Measurements from ENCODE around the gene SMIM1.

Gene SMIM1

GRCh38 chr1:3743826-3744225, 28.7 kb upstream of the SMIM1 start:
- no peak overlapping the region for H3K4me3 ChIP-seq (ENCODE audit: low read length)
- no peak for DNase-seq (ENCODE audit: low read depth)
- TF ChIP-seq, protein P1, sequence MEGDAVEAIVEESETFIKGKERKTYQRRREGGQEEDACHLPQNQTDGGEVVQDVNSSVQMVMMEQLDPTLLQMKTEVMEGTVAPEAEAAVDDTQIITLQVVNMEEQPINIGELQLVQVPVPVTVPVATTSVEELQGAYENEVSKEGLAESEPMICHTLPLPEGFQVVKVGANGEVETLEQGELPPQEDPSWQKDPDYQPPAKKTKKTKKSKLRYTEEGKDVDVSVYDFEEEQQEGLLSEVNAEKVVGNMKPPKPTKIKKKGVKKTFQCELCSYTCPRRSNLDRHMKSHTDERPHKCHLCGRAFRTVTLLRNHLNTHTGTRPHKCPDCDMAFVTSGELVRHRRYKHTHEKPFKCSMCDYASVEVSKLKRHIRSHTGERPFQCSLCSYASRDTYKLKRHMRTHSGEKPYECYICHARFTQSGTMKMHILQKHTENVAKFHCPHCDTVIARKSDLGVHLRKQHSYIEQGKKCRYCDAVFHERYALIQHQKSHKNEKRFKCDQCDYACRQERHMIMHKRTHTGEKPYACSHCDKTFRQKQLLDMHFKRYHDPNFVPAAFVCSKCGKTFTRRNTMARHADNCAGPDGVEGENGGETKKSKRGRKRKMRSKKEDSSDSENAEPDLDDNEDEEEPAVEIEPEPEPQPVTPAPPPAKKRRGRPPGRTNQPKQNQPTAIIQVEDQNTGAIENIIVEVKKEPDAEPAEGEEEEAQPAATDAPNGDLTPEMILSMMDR (IDR thresholded peaks at IDR 0.05; ENCODE audit: insufficient read depth, low read depth, low read length, missing control alignments) = no peak

DNA sequence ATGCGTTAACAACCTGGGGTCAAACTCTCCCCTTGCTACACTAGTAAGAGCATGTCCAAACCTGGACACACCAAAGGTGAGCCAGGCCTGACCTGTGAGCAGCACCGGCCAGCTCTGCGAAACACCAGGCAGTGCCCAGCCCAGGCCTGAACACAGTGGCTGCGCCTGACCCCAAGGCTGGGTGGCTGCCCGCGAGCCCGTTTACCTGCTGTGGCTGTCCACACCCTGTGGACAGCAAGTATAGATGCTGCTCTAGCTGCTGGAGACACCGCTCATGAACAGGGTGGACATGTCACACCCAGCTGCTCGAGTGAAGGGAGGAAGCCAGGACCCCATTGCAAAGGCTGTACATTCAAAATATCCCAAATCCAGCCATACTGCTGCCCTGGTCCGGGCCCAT, 27.9 kb upstream of the SMIM1 start:
- TF ChIP-seq, protein P1 (IDR thresholded peaks at IDR 0.05; ENCODE audit: insufficient read depth, low read depth, low read length, missing control alignments) = no peak
- no peak overlapping the region for H3K4me3 ChIP-seq (ENCODE audit: low read length)
- DNase-seq (ENCODE audit: low read depth) = no peak

- TF ChIP-seq, protein P1 (IDR thresholded peaks at IDR 0.05; ENCODE audit: insufficient read depth, low read depth, low read length, missing control alignments) = no peak
- no peak for DNase-seq (ENCODE audit: low read depth)
- H3K4me3 ChIP-seq (ENCODE audit: low read length) = no peak overlapping the region
These were observed 27.5 kb upstream of the SMIM1 start for GRCh38 chr1:3745071-3745470.

DNA sequence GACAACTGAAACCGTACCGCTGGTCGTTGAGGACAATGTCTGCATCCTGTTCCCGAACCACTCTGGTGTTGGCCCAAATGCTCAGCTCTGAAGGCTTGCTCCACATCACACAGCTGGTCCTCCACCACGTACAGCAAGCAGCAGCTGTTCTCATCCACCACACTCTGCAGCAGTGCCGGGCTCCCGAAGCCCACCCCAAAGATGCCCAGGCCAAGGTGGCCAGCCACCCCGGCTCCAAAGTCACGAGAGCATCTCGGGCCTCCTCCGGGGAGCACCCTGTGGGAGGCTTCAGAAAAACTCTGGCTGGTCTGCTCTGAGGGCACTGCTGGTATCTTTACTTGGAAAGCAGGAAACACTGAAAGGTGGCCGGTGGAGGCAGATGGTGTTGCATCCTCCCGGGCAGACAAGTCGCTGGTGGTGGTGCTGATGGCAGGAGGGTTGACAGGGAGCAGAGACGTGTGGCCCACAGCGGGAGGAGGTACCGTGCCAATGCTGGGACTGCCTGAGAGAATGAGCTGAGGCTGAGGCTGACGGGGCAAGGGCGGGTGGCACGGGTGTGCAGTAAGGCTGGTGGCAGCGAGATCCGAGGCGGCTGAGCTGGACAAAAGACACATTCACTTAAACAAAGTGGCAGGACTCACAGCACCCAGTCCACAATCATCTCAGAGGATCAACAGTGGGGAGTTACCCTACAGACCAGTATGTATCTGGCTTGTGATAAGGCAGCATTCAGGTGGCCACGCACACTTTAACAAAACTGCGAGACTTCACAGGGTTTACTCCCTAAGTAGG, 26.8 kb upstream of the SMIM1 start:
- H3K4me3 ChIP-seq (ENCODE audit: low read length) = peak overlapping the region; percentile 53
- DNase-seq (ENCODE audit: low read depth) = no peak
- TF ChIP-seq, protein P1 (IDR thresholded peaks at IDR 0.05; ENCODE audit: insufficient read depth, low read depth, low read length, missing control alignments) = no peak

DNA sequence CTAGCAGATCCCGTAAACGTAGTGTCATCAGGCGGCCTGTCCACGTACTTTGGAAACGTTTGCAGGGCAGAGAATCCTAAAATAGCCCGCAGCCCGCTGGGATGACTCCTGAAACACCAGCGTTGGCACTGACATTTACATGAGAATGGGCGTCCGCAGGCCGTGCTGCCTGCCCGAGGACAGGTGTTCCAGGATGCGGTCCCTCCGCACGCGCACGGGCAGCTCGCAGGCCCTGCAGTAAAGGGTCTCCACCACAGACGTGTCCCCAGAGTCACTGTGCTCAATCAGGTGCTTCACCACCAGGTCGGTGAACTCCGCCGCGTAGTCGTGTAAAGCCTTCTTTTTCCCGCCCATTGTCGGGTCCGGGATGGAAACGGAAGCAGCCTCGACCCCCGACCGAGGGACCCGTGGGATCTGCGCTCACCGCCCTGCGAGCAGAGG, 26.1 kb upstream of the SMIM1 start:
- TF ChIP-seq, protein P1 (IDR thresholded peaks at IDR 0.05; ENCODE audit: insufficient read depth, low read depth, low read length, missing control alignments) = no peak
- peak overlapping the region; percentile 53 for H3K4me3 ChIP-seq (ENCODE audit: low read length)
- no peak for DNase-seq (ENCODE audit: low read depth)

DNA sequence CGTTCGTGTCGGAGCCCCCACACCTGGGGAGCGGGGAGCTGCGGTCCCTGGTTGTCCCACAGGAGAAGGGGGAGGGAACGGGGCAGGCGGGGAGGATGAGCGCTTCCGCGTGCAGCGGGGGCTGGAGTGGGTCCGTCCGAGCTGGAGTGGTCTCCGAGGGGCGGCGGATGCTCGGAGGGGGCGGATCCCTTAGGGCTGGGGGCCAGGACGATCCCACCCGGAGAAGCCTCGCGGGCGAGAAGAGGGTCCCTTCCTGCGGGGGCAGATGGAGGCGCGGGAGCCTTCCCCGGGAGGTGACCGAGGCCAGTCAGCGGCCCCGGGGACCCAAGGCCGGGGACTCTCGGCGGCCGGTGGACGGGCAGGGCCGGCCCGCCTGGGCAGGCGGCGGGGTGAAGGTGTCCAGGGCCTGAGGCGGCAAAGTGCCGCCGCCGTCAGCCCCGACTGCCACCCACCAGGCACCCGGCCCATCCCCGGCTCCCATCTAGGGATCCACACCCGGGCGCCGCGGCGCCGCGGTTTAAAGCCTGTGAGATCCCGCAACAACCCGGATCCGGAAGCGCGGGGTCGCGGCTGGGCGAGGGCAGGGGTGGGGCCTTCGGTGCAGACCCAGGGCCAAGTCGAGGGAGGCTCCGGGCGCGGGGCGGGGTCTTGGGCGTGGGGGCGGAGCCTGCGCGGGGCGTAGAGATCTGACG, 25.6 kb upstream of the SMIM1 start:
- DNase-seq (ENCODE audit: low read depth) = peak; percentile 80
- H3K4me3 ChIP-seq (ENCODE audit: low read length) = peak overlapping the region; percentile 53
- TF ChIP-seq, protein P1 (IDR thresholded peaks at IDR 0.05; ENCODE audit: insufficient read depth, low read depth, low read length, missing control alignments) = no peak

Data from epithelial cell of esophagus (primary cell).